Esophagus muscularis mucosa (tissue), 4 donors: ENCODE results near the gene TAPT1. TPM values are rescaled to one million over a fixed set of nuclear protein-coding genes. Genes with fewer than 3 reads are reported as not detected.
A peak's percentile ranks its signal among the peaks of the same experiment; 100 is the strongest.

Experiments
- DNase-seq: peaks from one replicate; pipeline ENCODE4 v3.0.0-alpha.2; 2017; ENCODE audit errors: extremely low spot score
- H3K27ac ChIP-seq, 4 donors: fragments of 200-600 bp; sonication (generic); replicated peaks in 1 of 4; 1 replicate in 3 of 4; 2 replicates in 1 of 4; pipeline ENCODE4 v1.5.1; 2016 to 2019; ENCODE audit warnings: mild to moderate bottlenecking in 1 of 4
- H3K27me3 ChIP-seq, 4 donors: fragments of 200-600 bp; sonication (generic); one replicate each; pipeline versions ENCODE4 v1.5.1 to v1.6.0; 2016 to 2019
- H3K36me3 ChIP-seq, 4 donors: fragments of 200-600 bp; sonication (generic); one replicate each; pipeline ENCODE4 v1.5.1; 2016 to 2019
- H3K4me1 ChIP-seq, 4 donors: fragments of 200-600 bp; sonication (generic); one replicate each; pipeline ENCODE4 v1.5.1; 2016 to 2019
- H3K4me3 ChIP-seq, 4 donors: fragments of 200-600 bp; sonication (generic); 1 replicate in 2 of 4; 2 replicates in 2 of 4; pipeline ENCODE4 v1.5.1; 2016 to 2019; ENCODE audit warnings: mild to moderate bottlenecking in 4 of 4, moderate library complexity in 1 of 4
- H3K9me3 ChIP-seq, 4 donors: fragments of 200-600 bp; sonication (generic); 1 replicate in 3 of 4; 2 replicates in 1 of 4; pipeline ENCODE4 v1.5.1; 2016 to 2019
- EP300 ChIP-seq: sonication (generic); formaldehyde crosslinking; IDR thresholded peaks from one replicate; pipeline ENCODE4 v1.6.1; 2017; ENCODE audit warnings: antibody characterized with exemption
- POLR2A ChIP-seq: fragments of 450-650 bp; IDR thresholded peaks from one replicate; pipeline ENCODE4 v1.6.1; 2017; ENCODE audit warnings: antibody characterized with exemption, moderate library complexity, mild to moderate bottlenecking, low read depth
- POLR2AphosphoS5 ChIP-seq, 2 donors: sonication (generic); formaldehyde crosslinking; IDR thresholded peaks; one replicate each; pipeline ENCODE4 v1.6.1; 2017; ENCODE audit warnings: antibody characterized with exemption in 2 of 2
- WGBS: methylation state at CpG from one replicate; pipeline ENCODE4 v1.1.5; 2018; 5-methylcytosine and 5-hydroxymethylcytosine counted together
- intact Hi-C: fragments of 100-400 bp; cut with DNase I; formaldehyde crosslinking; loops from one replicate; pipeline ENCODE4 v1.15.1; 2023
- total RNA-seq, 4 donors: library from RNA; depleted of rRNA; stranded (reverse); fragments of >200 nt; gene quantifications; one replicate each; pipeline versions ENCODE4 v1.1.0 to v1.2.1, GENCODE V29; 2016
- TF ChIP-seq, protein P1 (sequence below), 3 experiments: fragments of 200-600 bp in 2 of 3; fragments of 450-650 bp in 1 of 3; sonication (generic) in 2 of 3; IDR thresholded peaks; one replicate each; pipeline ENCODE4 v1.5.1; 2017 to 2019; ENCODE audit warnings: antibody characterized with exemption in 3 of 3, mild to moderate bottlenecking in 2 of 3, moderate library complexity in 1 of 3

Gene TAPT1
- total RNA-seq, 4 donors from 2014 or later: 18.1 to 27.4 (median 21.6) TPM

DNA sequence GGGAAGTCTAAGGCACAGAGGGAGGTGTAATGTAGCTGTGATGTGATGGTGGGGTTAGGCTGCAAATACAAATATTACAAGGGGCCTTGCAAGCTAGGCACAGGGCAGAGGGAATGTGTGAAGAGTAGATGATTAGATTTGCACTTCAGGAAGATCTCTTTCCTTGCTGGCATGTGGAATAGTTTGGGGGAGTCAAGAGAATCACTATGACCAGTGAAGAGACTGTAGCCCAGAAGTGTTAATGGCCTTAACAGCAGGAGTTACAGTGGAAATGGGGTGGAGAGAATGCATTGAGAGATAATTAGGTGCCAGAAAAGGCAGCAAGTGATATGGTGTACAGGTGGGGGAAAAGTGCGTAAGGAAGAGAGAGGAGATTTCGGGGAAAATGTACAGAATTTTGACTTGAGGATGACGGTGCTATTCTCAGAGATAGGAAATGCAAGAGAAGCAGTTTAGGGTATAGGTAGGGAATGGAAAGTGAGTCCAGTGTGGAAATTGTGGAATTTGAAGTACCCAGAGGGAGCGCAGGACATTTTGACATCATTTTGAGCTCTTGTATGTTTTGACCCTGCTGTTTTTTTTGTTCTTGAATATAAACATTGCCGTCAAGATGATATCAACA, 10.2 kb upstream of the TAPT1 start:
- intact Hi-C loops: no loop called here
- TF ChIP-seq, protein P1, sequence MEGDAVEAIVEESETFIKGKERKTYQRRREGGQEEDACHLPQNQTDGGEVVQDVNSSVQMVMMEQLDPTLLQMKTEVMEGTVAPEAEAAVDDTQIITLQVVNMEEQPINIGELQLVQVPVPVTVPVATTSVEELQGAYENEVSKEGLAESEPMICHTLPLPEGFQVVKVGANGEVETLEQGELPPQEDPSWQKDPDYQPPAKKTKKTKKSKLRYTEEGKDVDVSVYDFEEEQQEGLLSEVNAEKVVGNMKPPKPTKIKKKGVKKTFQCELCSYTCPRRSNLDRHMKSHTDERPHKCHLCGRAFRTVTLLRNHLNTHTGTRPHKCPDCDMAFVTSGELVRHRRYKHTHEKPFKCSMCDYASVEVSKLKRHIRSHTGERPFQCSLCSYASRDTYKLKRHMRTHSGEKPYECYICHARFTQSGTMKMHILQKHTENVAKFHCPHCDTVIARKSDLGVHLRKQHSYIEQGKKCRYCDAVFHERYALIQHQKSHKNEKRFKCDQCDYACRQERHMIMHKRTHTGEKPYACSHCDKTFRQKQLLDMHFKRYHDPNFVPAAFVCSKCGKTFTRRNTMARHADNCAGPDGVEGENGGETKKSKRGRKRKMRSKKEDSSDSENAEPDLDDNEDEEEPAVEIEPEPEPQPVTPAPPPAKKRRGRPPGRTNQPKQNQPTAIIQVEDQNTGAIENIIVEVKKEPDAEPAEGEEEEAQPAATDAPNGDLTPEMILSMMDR (IDR thresholded peaks at IDR 0.05): no peak
- no peak for TF ChIP-seq EP300
- no peak for TF ChIP-seq POLR2A
- no peak for TF ChIP-seq POLR2AphosphoS5 (IDR thresholded peaks at IDR 0.05)
- no peaks in the 10 kb centered on the region for H3K27me3 ChIP-seq

DNA sequence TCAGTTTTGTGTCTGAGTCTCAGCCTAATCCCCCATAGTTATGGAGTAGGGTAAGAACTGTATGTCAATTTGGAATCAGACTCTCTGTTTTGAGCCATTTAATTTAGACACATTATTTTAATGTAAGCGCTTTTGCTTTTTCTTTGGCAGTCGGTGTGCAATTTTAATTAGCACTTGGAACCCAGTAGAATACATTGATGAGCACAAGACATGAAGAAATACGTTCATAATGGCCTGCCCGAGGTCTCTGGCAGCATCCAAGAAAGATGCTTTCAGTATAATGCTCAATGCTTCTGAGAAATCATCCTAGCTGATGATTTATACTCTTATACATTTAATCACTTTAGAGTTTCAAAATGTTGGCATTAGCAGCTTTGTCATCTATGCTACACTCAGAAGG, 8.9 kb upstream of the TAPT1 start:
- TF ChIP-seq POLR2AphosphoS5 (IDR thresholded peaks at IDR 0.05) (no peak), EP300 (no peak), POLR2A (no peak)
- TF ChIP-seq, protein P1 (IDR thresholded peaks at IDR 0.05): no peak
- H3K4me1 ChIP-seq: peaks cover 16 to 25% (median 22%) of the 10 kb centered on the region in 4 donors
- H3K27me3 ChIP-seq: no peaks in the 10 kb centered on the region
- DNase-seq: no peak
- no peaks in the 10 kb centered on the region for H3K9me3 ChIP-seq
- WGBS: 82% methylated on average over 4 of the region's 4 CpGs
- H3K4me3 ChIP-seq: no peak overlapping the region
- no peaks in the 10 kb centered on the region for H3K36me3 ChIP-seq
- H3K27ac ChIP-seq: no peak overlapping the region
- intact Hi-C loops: no loop called here

More for the DNA sequence above, 10.2 kb upstream of the TAPT1 start:
- no peak for DNase-seq
- Histone ChIP-seq H3K27ac (no peak overlapping the region), H3K9me3 (no peaks in the 10 kb centered on the region), H3K4me1 (peaks cover 7 to 12% (median 9%) of the 10 kb centered on the region in 4 donors), H3K36me3 (no peaks in the 10 kb centered on the region), H3K4me3 (no peak overlapping the region)
- WGBS: 85% methylated on average over 5 of the region's 5 CpGs

DNA sequence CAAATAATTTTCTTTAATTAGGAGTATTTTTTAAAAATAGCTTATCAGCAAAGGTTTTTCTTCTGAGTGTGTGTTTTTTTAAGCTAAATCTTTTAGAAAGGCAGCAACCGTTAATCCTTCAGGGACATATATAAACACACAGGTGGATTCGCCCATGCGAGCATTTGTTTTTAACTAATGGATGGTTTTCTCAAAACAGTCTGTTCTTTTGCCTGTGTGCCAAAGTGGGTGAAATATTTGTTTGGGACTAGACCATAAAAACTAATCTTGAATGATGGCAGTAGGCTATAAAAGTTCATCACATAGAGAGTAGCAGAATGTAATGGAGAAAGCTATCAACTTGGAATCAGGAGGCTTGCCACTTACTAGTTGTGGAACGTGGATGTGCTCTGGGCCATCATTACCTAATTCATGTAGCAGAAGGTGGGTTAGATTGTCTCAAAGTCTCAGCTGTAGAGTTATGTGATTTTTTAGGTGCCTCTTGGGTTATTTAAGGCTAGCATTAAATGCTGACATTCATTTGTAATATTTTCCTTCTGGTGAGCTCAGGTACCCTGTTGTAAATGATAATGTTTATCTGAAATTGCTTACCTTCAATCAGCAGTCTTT, 7.4 kb upstream of the TAPT1 start:
- TF ChIP-seq POLR2A: no peak
- no peak for TF ChIP-seq POLR2AphosphoS5 (IDR thresholded peaks at IDR 0.05)
- TF ChIP-seq, protein P1 (IDR thresholded peaks at IDR 0.05): no peak
- no peak for TF ChIP-seq EP300
- intact Hi-C loops: no loop called here
- no peak for DNase-seq
- Histone ChIP-seq H3K27ac (no peak overlapping the region), H3K9me3 (no peaks in the 10 kb centered on the region), H3K4me1 (peaks cover 18 to 30% (median 26%) of the 10 kb centered on the region in 4 donors), H3K27me3 (no peaks in the 10 kb centered on the region), H3K36me3 (no peaks in the 10 kb centered on the region), H3K4me3 (no peak overlapping the region)
- 90% methylated on average over 4 of the region's 4 CpGs for WGBS

DNA sequence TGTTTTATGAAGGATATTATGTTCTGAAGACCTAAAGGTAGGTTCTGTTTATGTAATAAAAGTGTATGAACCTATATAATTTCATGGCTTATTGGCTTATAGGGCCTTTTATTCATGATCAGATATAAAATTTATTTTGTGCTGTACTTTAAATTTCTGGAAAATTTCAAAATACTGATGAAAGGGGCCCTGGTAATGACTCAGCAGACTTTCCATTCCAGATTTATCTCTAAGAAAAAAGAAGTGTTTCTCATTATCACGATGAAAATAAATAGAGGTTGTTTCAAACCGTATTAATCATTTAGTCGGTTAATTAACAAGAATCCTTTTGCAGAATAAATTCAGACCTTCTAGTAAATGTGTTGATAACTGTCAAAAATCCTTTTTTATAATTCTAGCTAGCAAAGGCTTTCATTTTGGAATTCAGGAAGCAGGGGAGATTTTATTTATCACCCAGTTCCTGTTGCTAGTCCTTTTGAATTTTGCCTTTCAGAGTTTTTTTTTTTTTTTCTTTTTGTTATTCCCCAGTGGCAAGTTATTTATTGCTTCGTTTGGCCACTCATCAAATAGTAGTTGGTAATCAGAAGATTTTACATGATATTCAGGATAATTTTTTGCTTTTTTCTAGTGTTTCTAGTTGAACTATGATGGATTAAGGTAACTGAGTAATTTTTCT, 5.4 kb upstream of the TAPT1 start:
- Histone ChIP-seq H3K36me3 (no peaks in the 10 kb centered on the region), H3K4me3 (peak overlapping the region in 3 of 4 donors; percentile 2 to 14 (median 8)), H3K27me3 (no peaks in the 10 kb centered on the region), H3K27ac (peak overlapping the region in 1 of 4 donors; percentile 20), H3K9me3 (no peaks in the 10 kb centered on the region), H3K4me1 (peaks cover 24 to 43% (median 33%) of the 10 kb centered on the region in 4 donors)
- TF ChIP-seq EP300 (no peak), POLR2AphosphoS5 (IDR thresholded peaks at IDR 0.05) (no peak), POLR2A (no peak)
- TF ChIP-seq, protein P1 (IDR thresholded peaks at IDR 0.05): no peak
- 55% methylated on average over 4 of the region's 4 CpGs for WGBS
- intact Hi-C loops: no loop called here
- no peak for DNase-seq
